Fibroblast of pulmonary artery (primary cell): ENCODE data around the gene MYRFL.
"Not testable (repeated sequence)": the region's sequence is repeated elsewhere in the genome, so short reads cannot be mapped to it uniquely, and the experiment has no call there.

Source experiments
- DNase-seq: peaks from one replicate; pipeline ENCODE4 v3.0.0-alpha.2; 2010; ENCODE audit warnings: low read depth
- H3K4me3 ChIP-seq: replicated peaks from 2 replicates; pipeline ENCODE4 v1.5.1; 2011; ENCODE audit warnings: low read depth, mild to moderate bottlenecking, control low read depth, low read length, moderate library complexity
- CTCF ChIP-seq: IDR thresholded peaks from 2 replicates; pipeline ENCODE4 v1.5.1; 2011; ENCODE audit warnings: mild to moderate bottlenecking, control low read depth, low read length, inconsistent platforms; ENCODE audit errors: missing control alignments

The MYRFL gene

GRCh38 chr12:69824966-69825560, at the start of gene MYRFL:
MYRFL (plus strand) TSS chr12:69825227; CDS start chr12:69825518, 291 bp downstream.
- no peak for TF ChIP-seq CTCF
- DNase-seq: no peak

GRCh38 chr12:69779928-69780327, 45.1 kb upstream of the MYRFL start:
- peak; percentile 69 for DNase-seq
- peak; percentile 82 for TF ChIP-seq CTCF
- H3K4me3 ChIP-seq: no peak overlapping the region

More at GRCh38 chr12:69824966-69825560, at the start of gene MYRFL:
- H3K4me3 ChIP-seq: no peak within 1 kb of the TSS

- no peak for DNase-seq
- TF ChIP-seq CTCF: no peak
- no peak overlapping the region for H3K4me3 ChIP-seq
Measured at GRCh38 chr12:69783365-69783764, 41.7 kb upstream of the MYRFL start.

GRCh38 chr12:69789351-69789750, 35.7 kb upstream of the MYRFL start:
- no peak for DNase-seq
- H3K4me3 ChIP-seq: no peak overlapping the region
- TF ChIP-seq CTCF: no peak

- TF ChIP-seq CTCF: no peak
- DNase-seq: no peak
- no peak overlapping the region for H3K4me3 ChIP-seq
Measured at GRCh38 chr12:69792533-69792932, 32.5 kb upstream of the MYRFL start.

- not testable (repeated sequence) for DNase-seq, H3K4me3 ChIP-seq
Measured at GRCh38 chr12:69807101-69807897, 17.7 kb upstream of the MYRFL start.

- DNase-seq: no peak
- TF ChIP-seq CTCF: no peak
- no peak overlapping the region for H3K4me3 ChIP-seq
Measured at GRCh38 chr12:69810870-69811498, 14.0 kb upstream of the MYRFL start.
